Fibroblast of lung (primary cell): ENCODE measurements around the gene UBR3.
"Not testable (repeated sequence)": the region's sequence is repeated elsewhere in the genome, so short reads cannot be mapped to it uniquely, and the experiment has no call there.

Source experiments
- EZH2 ChIP-seq: IDR thresholded peaks from 2 replicates; pipeline ENCODE4 v1.5.1; 2012; ENCODE audit warnings: low read length, control low read depth, mild to moderate bottlenecking; ENCODE audit errors: missing control alignments
- TF ChIP-seq, protein P1 (sequence below), 2 donors: IDR thresholded peaks in 1 of 2; conservative IDR thresholded peaks in 1 of 2; 1 replicate in 1 of 2; 2 replicates in 1 of 2; pipeline ENCODE4 v1.5.1; 2011 to 2012; ENCODE audit warnings: low read length in 2 of 2, control low read depth in 1 of 2, inconsistent platforms in 1 of 2, low read depth in 1 of 2, mild to moderate bottlenecking in 1 of 2

DNA sequence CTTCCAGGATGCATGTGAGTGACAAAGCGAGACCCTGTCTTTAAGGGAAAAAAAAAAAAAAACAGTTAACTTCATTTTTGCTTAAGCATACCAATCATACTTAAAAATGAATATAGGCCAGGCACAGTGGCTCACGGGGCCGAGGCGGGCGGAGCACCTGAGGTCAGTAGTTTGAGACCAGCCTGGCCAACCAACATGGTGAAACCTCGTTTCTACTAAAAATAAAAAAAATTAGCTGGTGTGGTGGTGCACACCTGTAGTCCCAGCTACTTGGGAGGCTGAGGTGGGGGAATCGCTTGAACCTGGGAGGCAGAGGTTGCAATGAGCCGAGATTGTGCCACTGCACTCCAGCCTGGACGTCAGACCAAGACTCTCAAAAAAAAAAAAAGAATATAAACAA is 44.1 kb downstream of the UBR3 start:
- TF ChIP-seq, protein P1, sequence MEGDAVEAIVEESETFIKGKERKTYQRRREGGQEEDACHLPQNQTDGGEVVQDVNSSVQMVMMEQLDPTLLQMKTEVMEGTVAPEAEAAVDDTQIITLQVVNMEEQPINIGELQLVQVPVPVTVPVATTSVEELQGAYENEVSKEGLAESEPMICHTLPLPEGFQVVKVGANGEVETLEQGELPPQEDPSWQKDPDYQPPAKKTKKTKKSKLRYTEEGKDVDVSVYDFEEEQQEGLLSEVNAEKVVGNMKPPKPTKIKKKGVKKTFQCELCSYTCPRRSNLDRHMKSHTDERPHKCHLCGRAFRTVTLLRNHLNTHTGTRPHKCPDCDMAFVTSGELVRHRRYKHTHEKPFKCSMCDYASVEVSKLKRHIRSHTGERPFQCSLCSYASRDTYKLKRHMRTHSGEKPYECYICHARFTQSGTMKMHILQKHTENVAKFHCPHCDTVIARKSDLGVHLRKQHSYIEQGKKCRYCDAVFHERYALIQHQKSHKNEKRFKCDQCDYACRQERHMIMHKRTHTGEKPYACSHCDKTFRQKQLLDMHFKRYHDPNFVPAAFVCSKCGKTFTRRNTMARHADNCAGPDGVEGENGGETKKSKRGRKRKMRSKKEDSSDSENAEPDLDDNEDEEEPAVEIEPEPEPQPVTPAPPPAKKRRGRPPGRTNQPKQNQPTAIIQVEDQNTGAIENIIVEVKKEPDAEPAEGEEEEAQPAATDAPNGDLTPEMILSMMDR (conservative IDR thresholded peaks at IDR 0.05 in 1 of 2, IDR thresholded peaks at IDR 0.05 in 1 of 2; ENCODE audit: low read depth in 1 of 2, low read length in 2 of 2), result not testable (repeated sequence)
- not testable (repeated sequence) for TF ChIP-seq EZH2
